Fibroblast of the aortic adventitia (primary cell): Measurements from ENCODE around the gene DOCK3. TPM values are rescaled to one million over a fixed set of nuclear protein-coding genes. Genes with fewer than 3 reads are reported as not detected.
"Not testable (repeated sequence)": the region's sequence is repeated elsewhere in the genome, so short reads cannot be mapped to it uniquely, and the experiment has no call there.

Source experiments
- DNase-seq: peaks from one replicate; pipeline ENCODE4 v3.0.0-alpha.2; 2010; ENCODE audit warnings: low read depth
- H3K4me3 ChIP-seq: 2 replicates; pipeline ENCODE4 v1.5.1; 2011; ENCODE audit warnings: low read depth, mild to moderate bottlenecking, control low read depth, low read length, moderate library complexity
- total RNA-seq: library from RNA; depleted of rRNA; stranded (reverse); fragments of >200 nt; gene quantifications from 2 replicates; pipeline ENCODE4 v1.2.3, GENCODE V29; 2012; ENCODE audit warnings: low replicate concordance
- TF ChIP-seq, protein P1 (sequence below): IDR thresholded peaks from 2 replicates; pipeline ENCODE4 v1.5.1; 2011; ENCODE audit warnings: mild to moderate bottlenecking, low read length, control low read depth, inconsistent platforms; ENCODE audit not compliant: insufficient read depth

DOCK3 gene
- total RNA-seq, 1 donor: 0.36 TPM

DNA sequence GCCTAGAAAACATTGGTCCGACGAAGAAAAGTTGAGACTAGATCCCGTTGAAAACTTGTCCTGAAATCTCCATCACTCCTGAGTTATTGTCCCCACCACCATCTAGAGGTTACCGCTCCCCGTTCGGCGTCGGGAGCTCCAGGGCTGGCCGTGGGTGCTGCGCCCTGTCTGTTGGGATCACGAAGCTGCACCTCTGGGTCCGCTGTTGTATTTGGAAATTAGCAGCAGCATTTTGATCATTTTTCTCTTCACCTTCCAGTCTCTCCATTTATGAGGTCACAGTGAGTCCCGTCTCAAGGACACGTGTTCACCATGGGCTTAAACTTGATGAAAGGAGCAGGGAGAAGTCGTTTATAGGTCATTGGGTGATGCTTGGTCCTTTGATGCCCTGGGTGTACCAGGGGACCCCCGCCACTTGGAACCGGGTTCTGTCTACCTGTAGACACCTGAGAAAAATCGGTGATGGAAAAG lies 710.9 kb downstream of the DOCK3 start:
- peak overlapping the region; percentile 78 for H3K4me3 ChIP-seq
- no peak for DNase-seq
- TF ChIP-seq, protein P1, sequence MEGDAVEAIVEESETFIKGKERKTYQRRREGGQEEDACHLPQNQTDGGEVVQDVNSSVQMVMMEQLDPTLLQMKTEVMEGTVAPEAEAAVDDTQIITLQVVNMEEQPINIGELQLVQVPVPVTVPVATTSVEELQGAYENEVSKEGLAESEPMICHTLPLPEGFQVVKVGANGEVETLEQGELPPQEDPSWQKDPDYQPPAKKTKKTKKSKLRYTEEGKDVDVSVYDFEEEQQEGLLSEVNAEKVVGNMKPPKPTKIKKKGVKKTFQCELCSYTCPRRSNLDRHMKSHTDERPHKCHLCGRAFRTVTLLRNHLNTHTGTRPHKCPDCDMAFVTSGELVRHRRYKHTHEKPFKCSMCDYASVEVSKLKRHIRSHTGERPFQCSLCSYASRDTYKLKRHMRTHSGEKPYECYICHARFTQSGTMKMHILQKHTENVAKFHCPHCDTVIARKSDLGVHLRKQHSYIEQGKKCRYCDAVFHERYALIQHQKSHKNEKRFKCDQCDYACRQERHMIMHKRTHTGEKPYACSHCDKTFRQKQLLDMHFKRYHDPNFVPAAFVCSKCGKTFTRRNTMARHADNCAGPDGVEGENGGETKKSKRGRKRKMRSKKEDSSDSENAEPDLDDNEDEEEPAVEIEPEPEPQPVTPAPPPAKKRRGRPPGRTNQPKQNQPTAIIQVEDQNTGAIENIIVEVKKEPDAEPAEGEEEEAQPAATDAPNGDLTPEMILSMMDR: peak; percentile 13

DNA sequence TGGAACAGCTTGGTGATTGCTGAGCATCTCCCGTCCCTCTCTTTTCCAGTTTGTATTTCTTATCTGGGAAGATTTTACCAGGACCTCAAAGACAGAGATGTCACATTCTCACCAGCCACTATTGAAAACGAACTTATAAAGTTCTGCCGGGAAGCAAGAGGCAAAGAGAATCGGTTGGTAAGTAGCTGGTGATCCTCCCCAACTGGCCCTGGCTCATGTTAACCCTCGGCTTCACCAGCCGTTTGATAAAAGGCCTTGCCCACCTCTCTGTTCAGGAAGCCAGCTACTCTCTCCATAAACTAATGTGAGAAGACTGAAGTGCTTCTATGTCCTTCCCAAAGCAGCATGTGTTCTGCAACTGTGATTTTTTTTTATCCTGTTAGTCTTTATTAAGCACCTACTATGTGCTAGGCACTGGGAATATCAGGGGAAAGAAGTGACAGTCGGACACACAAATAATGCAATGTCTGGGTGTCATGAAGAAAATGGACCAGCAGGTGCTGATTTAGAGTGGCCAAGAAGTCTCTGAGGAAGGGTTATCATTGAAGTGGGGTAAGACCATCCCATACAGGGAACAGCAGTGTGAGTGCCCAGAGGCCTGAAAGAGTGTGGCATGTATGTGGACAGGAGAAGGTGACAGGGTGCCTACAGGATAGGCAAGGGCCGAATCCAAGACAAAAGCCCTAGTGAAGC lies 711.6 kb downstream of the DOCK3 start:
- H3K4me3 ChIP-seq: peak overlapping the region; percentile 78
- no peak for DNase-seq
- TF ChIP-seq, protein P1: no peak

DNA sequence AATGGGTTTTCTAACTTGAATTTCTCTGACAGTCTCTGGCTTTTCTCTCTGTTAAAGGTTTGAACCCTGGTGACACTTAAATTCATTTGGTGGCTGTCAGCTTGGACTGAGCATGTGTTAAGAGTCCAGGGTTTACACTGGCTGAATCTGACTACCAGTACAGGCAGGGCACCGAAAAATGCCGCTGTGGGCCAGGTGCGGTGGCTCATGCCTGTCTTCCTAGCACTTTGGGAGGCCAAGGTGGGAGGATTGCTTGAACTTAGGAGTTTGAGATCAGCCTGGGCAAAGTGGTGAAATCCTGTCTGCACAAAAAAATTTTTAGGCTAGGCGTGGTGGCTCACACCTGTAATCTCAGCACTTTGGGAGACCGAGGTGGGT lies 712.1 kb downstream of the DOCK3 start:
- H3K4me3 ChIP-seq: peak overlapping the region; percentile 78
- DNase-seq: no peak
- TF ChIP-seq, protein P1: no peak

DNA sequence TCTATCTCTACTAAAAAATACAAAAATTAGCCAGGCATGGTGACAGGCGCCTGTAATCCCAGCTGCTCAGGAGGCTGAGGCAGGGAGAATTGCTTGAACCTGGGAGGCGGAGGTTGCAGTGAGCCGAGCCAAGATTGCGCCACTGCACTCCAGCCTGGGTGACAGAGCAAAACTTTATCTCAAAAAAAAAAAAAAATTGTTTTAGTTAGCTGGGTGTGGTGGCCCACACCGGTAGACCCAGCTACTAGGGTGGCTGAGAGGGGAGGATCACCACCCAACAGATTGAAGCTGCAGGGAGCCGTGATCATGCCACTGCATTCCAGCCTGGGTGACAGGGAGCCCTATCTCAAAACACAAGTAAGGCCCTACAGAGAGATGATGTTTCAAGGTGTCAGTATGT lies 712.6 kb downstream of the DOCK3 start:
- DNase-seq: not testable (repeated sequence)
- H3K4me3 ChIP-seq: peak overlapping the region; percentile 17

DNA sequence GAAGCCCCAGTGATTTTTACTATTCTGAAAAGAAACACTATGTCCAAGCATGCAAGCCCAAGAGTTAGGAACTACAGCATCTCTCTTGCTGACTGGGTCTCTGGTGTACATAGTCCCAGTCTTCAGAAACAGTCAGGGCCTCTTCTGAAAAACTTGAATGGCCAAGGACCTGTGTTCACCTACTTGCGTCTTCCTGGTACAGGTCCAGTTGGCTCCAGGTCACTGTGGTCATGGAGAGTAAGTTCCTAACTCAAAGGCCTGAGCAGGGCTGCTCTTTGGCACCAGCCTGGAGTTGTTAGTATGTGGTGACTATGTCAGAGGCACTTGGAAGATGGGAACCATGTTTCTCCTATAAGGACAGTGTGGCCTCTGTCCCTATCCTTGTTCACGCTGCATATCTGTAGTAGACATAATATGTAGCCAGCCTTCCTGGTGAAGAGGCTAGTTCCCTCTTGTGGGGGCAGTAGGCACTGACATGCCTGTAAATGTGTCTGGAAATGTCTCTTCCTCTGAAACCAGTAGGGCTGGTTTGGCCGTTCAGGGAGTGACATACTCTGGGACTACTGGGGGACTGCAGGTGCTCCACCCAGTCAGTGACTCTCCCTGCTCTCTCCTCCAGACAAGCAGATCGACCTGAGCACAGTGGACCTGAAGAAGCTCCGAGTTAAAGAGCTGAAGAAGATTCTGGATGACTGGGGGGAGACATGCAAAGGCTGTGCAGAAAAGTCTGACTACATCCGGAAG lies 713.7 kb downstream of the DOCK3 start:
- no peak overlapping the region for H3K4me3 ChIP-seq
- TF ChIP-seq, protein P1: peak; percentile 35

DNA sequence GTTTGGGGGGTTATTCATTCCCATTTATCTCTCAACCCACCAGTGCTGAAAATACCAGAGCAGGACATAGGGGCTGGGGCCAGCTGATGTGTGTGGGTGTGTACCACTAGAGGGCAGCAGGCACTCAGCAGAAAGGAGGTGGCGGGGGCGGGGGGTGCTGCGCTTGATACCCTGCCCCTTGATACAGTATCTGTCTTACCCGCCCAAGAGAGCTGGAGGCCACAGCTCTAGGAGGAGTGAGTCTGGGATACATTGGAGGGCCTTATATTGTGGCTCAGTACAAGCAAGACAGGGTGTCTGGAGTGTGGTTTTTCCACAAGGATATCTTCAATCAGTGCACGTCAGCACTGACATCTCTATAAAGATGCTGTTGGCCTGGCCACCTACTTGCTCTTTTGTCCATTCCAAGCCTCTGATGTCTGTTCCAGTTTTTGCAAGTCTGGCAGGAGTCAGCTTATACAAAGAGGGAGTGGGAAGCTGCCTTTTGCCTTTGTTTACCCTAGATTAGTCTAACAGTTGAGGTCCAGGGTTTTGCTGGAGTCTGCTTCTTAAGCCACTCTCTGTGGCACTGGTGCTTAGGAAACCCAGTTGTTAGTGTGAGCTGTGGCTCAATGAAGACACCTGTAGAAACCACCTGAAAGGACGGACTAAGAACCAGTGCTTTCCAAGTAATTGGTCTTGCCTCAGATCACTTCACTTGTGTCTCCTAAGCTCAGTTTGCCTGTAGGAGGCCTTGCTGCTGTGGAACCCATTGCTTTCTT lies 714.9 kb downstream of the DOCK3 start:
- TF ChIP-seq, protein P1: peak; percentile 88
- no peak overlapping the region for H3K4me3 ChIP-seq
- DNase-seq: peak; percentile 43

More for the DNA sequence above, 713.7 kb downstream of the DOCK3 start:
- no peak for DNase-seq
